ENCODE measurements around the gene PDYN.

The PDYN gene

GRCh38 chr20:1951436-1952115 lies 42.3 kb downstream of the PDYN start:
- DNase-seq (ENCODE audit: low read depth): no peak

- no peak for DNase-seq (ENCODE audit: low read depth)
Measured at GRCh38 chr20:1950836-1951235, 43.0 kb downstream of the PDYN start.

- no peak for DNase-seq (ENCODE audit: low read depth)
Measured at GRCh38 chr20:1949347-1950100, 44.3 kb downstream of the PDYN start.

GRCh38 chr20:1947535-1947846 lies 46.4 kb downstream of the PDYN start:
- no peak for DNase-seq (ENCODE audit: low read depth)

GRCh38 chr20:1946762-1947534 lies 46.9 kb downstream of the PDYN start:
- DNase-seq (ENCODE audit: low read depth): no peak

GRCh38 chr20:1946442-1946761 lies 47.5 kb downstream of the PDYN start:
- DNase-seq (ENCODE audit: low read depth): no peak

GRCh38 chr20:1945660-1946059 lies 48.2 kb downstream of the PDYN start:
- DNase-seq (ENCODE audit: low read depth): no peak

GRCh38 chr20:1945134-1945618 lies 48.7 kb downstream of the PDYN start:
- DNase-seq (ENCODE audit: low read depth): no peak

GRCh38 chr20:1944345-1945091 lies 49.3 kb downstream of the PDYN start:
- DNase-seq (ENCODE audit: low read depth): no peak

- DNase-seq (ENCODE audit: low read depth): no peak
Measured at GRCh38 chr20:1943275-1944002, 50.4 kb downstream of the PDYN start.

GRCh38 chr20:1942486-1943274 lies 51.2 kb downstream of the PDYN start:
- DNase-seq (ENCODE audit: low read depth): no peak

- DNase-seq (ENCODE audit: low read depth): no peak
Measured at GRCh38 chr20:1942061-1942460, 51.8 kb downstream of the PDYN start.

GRCh38 chr20:1941226-1941625 lies 52.6 kb downstream of the PDYN start:
- no peak for DNase-seq (ENCODE audit: low read depth)

GRCh38 chr20:1940581-1940980 lies 53.3 kb downstream of the PDYN start:
- no peak for DNase-seq (ENCODE audit: low read depth)

- DNase-seq (ENCODE audit: low read depth): no peak
Measured at GRCh38 chr20:1939270-1939595, 54.6 kb downstream of the PDYN start.

- no peak for DNase-seq (ENCODE audit: low read depth)
Measured at GRCh38 chr20:1938464-1939269, 55.2 kb downstream of the PDYN start.

GRCh38 chr20:1937316-1937976 lies 56.4 kb downstream of the PDYN start:
- DNase-seq (ENCODE audit: low read depth): no peak

GRCh38 chr20:1935696-1936366 lies 58.0 kb downstream of the PDYN start:
- no peak for DNase-seq (ENCODE audit: low read depth)
